Activated naive CD4-positive, alpha-beta T cell (primary cell): ENCODE results near the gene FBXO48.

Experiments used
- DNase-seq, 4 experiments: peaks; one replicate each; lab custom pipeline; 2025; lab: John Stamatoyannopoulos, UW

FBXO48 gene

GRCh38 chr2:68435615-68436014 is 31.5 kb downstream of the FBXO48 start:
- no peak for DNase-seq

DNA sequence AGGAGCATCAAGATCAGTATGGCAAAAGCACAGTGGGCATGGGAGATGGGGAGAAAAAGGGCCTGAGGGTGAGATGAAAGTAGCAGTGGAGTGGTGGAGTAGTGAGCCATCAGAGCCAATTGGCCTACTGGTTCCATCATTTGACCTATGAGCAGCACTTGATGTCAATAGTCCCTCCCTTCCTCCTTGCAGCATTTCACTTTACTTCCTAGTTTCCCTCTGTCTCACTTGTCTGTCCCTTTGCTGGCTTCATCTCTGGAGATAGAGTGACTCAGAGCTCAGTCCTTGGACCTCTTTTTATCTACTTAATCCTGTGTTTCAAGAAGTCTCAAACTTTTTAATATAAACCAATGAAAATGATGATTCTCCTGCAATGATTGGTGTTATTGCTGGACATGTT is 32.1 kb downstream of the FBXO48 start:
- DNase-seq, result no peak

- DNase-seq, result no peak
Observed at GRCh38 chr2:68432696-68433658, 34.1 kb downstream of the FBXO48 start.

- no peak for DNase-seq
Observed at GRCh38 chr2:68431316-68431972, 35.6 kb downstream of the FBXO48 start.

DNA sequence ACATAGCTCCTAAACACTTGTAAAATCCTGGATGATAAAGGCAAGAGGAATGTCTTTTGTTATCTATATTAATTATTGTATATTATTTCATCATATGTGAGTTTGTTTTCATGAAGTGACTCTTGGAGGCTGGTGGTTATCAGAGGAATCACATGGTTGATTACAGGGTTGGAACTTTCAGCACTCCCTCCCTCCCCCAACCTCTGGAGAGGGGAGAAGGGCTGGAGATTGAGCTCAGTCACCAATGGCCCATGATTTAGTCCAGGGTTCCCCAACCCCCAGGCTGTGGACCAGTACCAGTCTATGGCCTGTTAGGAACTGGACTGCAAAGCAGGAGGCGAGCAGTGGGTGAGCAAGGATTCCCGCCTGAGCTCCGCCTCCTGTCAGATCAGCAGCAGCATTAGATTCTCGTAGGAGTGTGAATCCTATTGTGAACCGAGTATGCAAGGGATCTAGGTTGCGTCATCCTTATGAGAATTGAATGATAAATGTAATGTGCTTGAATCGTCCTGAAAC is 37.7 kb downstream of the FBXO48 start:
- no peak for DNase-seq

DNA sequence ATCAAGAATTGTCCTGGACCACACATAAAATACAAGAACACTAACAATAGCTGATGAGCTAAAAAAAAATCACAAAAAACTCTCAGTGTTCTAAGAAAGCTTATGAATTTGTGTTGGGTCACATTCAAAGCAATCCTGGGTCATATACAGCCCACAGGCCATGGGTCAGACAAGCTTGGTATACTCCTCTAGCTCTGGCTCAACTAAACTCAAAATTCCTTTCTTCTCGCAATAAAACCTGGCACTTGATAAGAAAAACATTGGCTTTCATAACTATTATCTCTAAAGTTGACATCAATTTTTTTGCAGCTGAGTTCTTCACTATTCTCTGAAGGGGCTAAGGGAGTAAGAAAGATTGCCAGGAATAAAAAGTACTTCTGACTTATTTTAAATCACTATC is 38.3 kb downstream of the FBXO48 start:
- DNase-seq, result no peak

- DNase-seq, result no peak
Observed at GRCh38 chr2:68428126-68428525, 39.0 kb downstream of the FBXO48 start.

GRCh38 chr2:68426848-68427579 is 40.1 kb downstream of the FBXO48 start:
- no peak for DNase-seq

DNA sequence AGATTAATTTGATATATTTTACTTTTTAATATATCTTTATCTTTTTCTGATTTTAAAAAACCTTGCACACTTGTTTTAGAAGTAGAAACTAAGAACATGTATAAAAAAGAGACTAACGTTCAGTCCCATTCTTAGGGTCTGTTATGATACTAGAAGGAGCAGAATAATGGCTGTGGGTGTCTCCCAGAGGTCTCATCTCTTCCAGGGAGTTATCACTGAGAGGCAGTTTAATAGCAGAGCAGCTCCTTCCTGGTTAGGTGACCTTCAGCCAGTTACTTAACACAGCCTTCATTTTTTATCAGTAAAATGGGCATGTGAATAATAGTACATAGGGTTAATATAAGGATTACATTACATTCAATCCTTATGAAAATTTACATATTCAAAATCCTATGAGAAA is 40.6 kb downstream of the FBXO48 start:
- no peak for DNase-seq

DNA sequence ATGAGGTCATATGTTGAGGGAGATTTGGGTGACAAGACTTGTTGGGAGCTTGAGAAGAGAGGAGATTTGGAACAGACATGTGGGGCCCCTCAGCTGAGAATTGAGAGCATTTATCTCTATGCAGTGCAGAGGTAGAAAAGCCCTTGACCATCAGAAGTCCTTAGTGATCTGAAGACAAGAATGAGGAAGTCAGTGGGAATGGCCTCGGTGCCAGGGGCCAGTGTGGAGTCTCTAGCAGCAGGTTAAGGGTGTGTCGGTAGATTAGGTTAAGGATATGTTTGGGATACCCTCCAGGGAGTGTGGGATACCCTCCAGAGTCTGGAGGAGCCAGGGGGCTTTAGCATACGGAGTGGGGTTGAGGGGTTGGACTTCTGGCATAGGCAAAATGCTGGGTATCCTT is 41.6 kb downstream of the FBXO48 start:
- no peak for DNase-seq

DNA sequence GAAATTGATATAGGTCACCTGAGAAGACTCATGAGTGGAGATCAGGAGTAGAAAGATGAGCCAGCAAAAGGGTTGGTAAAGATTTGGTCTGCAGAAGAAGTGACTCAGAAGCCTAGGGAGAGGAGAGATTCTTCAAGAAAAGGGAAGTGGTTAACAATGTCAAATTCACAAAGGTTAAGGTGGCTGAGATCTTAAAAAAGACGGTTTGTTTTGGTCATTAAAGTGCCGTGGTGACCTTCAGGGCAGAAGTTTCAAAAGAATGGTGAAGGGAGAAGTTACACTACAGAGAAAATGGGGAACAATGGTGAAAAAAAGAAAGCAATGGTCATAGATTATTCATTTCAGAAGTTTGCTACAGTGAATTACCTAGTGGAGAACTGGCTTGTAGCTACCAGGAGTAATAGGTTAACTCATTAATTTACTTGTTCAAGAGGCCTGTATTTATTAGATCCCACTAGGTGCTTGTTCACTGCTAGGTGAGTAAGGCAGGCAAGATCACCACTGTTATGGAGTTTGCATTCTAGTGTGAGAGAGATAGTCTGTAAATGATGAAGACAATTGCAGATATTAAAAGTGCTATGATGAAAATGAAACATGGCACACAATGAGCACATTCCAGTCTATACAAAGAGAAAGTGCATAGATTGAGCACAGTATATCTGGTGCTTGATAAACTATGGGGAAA is 43.0 kb downstream of the FBXO48 start:
- DNase-seq, result no peak

DNA sequence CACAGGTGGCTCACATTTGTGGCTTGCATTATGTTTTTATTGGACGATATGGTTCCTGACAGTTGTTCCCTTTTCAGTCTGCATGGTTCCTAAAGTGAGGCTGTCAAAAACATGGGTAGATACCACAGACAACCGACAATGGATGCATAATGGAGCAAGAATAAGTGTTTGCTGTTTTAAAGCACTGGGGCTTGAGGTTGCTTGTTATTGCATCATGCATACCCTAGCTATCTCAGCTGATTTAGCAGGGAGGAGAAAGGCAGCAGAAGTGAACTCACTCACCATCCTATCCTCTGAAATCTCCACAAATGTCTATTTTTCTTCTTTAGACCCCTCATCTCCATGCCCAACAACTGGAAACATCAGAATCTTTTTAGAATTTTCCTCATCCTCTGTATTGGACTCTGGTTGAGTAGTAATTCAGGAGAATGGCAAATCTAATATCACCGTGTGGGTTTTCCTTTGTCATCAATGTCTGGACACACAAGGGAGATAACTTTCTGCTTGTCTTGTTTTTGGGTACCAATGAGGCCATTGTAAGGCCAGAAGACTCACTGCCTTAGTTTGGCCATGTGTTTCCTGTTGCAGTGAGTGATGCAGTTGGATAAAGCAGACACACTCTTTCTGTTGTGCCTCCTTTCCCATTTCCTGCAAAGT is 46.7 kb downstream of the FBXO48 start:
- no peak for DNase-seq

DNA sequence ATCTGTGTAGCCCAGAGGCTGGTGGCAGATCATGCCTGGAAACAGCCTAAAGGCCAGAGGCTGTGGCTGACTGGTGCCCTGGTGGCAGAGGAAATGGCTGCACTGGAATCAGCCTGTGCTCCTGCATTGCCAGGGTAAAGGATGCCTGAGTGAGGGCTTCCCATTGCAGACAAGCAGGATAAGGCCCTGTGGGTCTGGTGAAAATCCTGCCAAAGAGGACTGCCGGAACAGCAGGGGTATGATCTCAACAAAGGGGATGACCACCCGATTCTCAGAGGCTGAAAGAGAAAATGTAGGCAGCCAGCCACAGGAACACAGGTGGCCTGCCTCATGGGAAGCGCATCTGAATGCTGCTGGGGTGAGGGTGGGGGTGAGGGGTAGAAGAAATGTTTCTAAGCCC is 48.2 kb downstream of the FBXO48 start:
- DNase-seq, result no peak

GRCh38 chr2:68418419-68418818 is 48.7 kb downstream of the FBXO48 start:
- DNase-seq, result no peak

GRCh38 chr2:68417926-68418325 is 49.2 kb downstream of the FBXO48 start:
- DNase-seq, result no peak

GRCh38 chr2:68416081-68416675 is 50.9 kb downstream of the FBXO48 start:
- DNase-seq, result no peak

DNA sequence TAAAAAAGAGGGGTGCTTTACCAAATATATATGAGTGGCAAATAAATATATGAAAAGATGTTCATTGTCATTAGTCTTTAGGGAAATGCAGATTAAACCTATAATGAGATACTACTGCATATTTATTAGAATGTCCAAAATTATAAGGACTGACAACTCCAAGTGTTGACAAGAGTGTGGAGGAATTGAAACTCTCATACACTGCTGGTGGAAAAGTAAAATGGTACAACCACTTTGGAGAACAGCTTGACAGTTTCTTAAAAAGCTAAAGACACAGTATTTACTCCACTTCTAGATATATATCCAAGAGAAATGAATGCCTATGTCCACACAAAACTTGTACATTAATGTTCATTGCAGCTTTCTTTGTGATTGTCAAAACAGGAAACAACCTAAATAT is 51.6 kb downstream of the FBXO48 start:
- DNase-seq, result no peak

- no peak for DNase-seq
Observed at GRCh38 chr2:68414876-68415275, 52.2 kb downstream of the FBXO48 start.

GRCh38 chr2:68414452-68414851 is 52.6 kb downstream of the FBXO48 start:
- no peak for DNase-seq

DNA sequence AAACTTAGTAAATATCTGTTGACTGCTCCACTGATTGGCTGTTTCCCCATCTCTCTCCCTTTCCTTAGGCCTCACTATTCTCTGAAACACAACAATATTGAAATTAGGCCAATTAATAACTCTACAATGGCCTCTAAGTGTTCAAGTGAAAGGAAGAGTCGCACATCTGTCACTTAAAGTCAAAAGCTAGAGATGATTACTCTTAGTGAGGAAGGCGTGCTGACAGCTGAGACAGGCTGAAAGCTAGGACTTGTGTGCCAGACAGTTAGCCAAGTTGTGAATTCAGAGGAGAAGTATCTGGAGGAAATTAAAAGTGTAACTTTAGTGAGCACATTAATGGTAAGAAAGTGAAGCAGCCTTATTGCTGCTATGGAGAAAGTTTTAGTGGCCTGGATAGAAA is 53.6 kb downstream of the FBXO48 start:
- DNase-seq, result no peak
